Kidney (tissue), 14 donors: ENCODE data around the gene CNPY1. TPM values are rescaled to one million over a fixed set of nuclear protein-coding genes. Genes with fewer than 3 reads are reported as not detected.

ENCODE experiments used
- DNase-seq, 5 donors: peaks; one replicate each; pipeline ENCODE4 v3.0.0-alpha.2; 2013 to 2020
- FAIRE-seq: peaks from 2 replicates; lab custom pipeline; 2012; peaks lifted over from hg19 to GRCh38; lab: Jason Lieb, UNC
- H3K27ac ChIP-seq, 2 donors: one replicate each; pipeline ENCODE4 v1.7.0; 2013; ENCODE audit warnings: low read depth in 2 of 2, low read length in 2 of 2, inconsistent platforms in 1 of 2
- H3K27me3 ChIP-seq: one replicate; pipeline ENCODE4 v1.7.1; 2013; ENCODE audit warnings: low read length, inconsistent platforms; ENCODE audit not compliant: control insufficient read depth, insufficient read depth
- H3K36me3 ChIP-seq, 3 donors: one replicate each; pipeline versions ENCODE4 v1.7.0 to v1.7.1; 2013; ENCODE audit warnings: low read length in 3 of 3, control low read depth in 1 of 3, inconsistent platforms in 1 of 3; ENCODE audit not compliant: insufficient read depth in 3 of 3, control insufficient read depth in 2 of 3
- H3K4me1 ChIP-seq, 3 donors: one replicate each; pipeline versions ENCODE4 v1.7.0 to v1.7.1; 2013; ENCODE audit warnings: low read length in 3 of 3, inconsistent platforms in 1 of 3, low read depth in 1 of 3; ENCODE audit not compliant: control insufficient read depth in 2 of 3, insufficient read depth in 2 of 3
- H3K4me3 ChIP-seq, 3 donors: one replicate each; pipeline versions ENCODE4 v1.7.0 to v1.8.1; 2013; ENCODE audit warnings: low read length in 3 of 3, control low read depth in 1 of 3, inconsistent platforms in 1 of 3
- H3K9ac ChIP-seq, 3 donors: one replicate each; pipeline versions ENCODE4 v1.7.0 to v1.7.1; 2013; ENCODE audit warnings: low read length in 3 of 3, control low read depth in 1 of 3, inconsistent platforms in 1 of 3
- H3K9me3 ChIP-seq, 3 donors: one replicate each; pipeline versions ENCODE4 v1.7.0 to v1.7.1; 2013; ENCODE audit warnings: low read length in 3 of 3, control low read depth in 1 of 3, inconsistent platforms in 1 of 3; ENCODE audit not compliant: control insufficient read depth in 2 of 3, insufficient read depth in 1 of 3
- CTCF ChIP-seq: IDR thresholded peaks from 3 replicates; pipeline ENCODE4 v1.5.1; 2012; ENCODE audit warnings: mild to moderate bottlenecking, moderate library complexity, borderline replicate concordance; ENCODE audit not compliant: insufficient read depth; ENCODE audit errors: extremely low read depth
- intact Hi-C: fragments of 100-400 bp; cut with DNase I; formaldehyde crosslinking; loops from one replicate; pipeline ENCODE4 v1.11.1; 2022
- polyA plus RNA-seq: library from polyadenylated mRNA; stranded (reverse); fragments of 350-450 nt; fragmentation: Illumina TruSeq; extraction: RNeasy Lipid Tissue Mini Kit (QIAGEN cat#74804); gene quantifications from one replicate; pipeline ENCODE4 v1.2.3, GENCODE V29; 2014; ENCODE audit warnings: low read depth, low replicate concordance; ENCODE audit not compliant: insufficient read depth
- total RNA-seq: library from RNA; stranded (reverse); fragmentation: NEBNext Ultra II Directional; extraction: Animal tissue kit (Norgen Biotek cat#: 25700); gene quantifications from one replicate; pipeline ENCODE4 v1.2.1, GENCODE V29; 2021
- donor health status: control.
- donor health status: control.
- donor health status: control.
- donor health status: control.
- donor health status: control.
- donor health status: DM: yes; HTN: yes; CAD: no.
- donor health status: Normal renal cell carcinoma (clear cell type).

Gene CNPY1
- total and polyA plus RNA-seq, 2 donors from 2014 or later: not detected

- Histone ChIP-seq H3K27ac (no peak overlapping the region), H3K27me3 (peaks cover 75% of the 10 kb centered on the region), H3K9ac (no peak overlapping the region), H3K36me3 (no peaks in the 10 kb centered on the region), H3K4me1 (peaks cover 0 to 4% (median 0%) of the 10 kb centered on the region in 3 donors), H3K4me3 (no peak overlapping the region), H3K9me3 (no peaks in the 10 kb centered on the region)
- FAIRE-seq (no peak), DNase-seq (no peak)
- TF ChIP-seq CTCF: no peak
- intact Hi-C loops: no loop called here
Measured at GRCh38 chr7:155505422-155505793, 41.0 kb downstream of the CNPY1 start.

GRCh38 chr7:155497149-155497901, 49.0 kb downstream of the CNPY1 start:
- no peak overlapping the region for H3K9ac ChIP-seq
- peak in 3 of 5 donors; percentile 36 to 63 (median 55) for DNase-seq
- no peak for FAIRE-seq
- H3K4me3 ChIP-seq: no peak overlapping the region
- H3K4me1 ChIP-seq: no peaks in the 10 kb centered on the region
- H3K27me3 ChIP-seq: peaks cover 33% of the 10 kb centered on the region
- intact Hi-C loops: no loop called here
- no peaks in the 10 kb centered on the region for H3K36me3 ChIP-seq
- no peak for TF ChIP-seq CTCF
- no peaks in the 10 kb centered on the region for H3K9me3 ChIP-seq
- no peak overlapping the region for H3K27ac ChIP-seq

- no peak overlapping the region for H3K27ac ChIP-seq
- no peak for TF ChIP-seq CTCF
- no peaks in the 10 kb centered on the region for H3K4me1 ChIP-seq
- no peaks in the 10 kb centered on the region for H3K9me3 ChIP-seq
- no peaks in the 10 kb centered on the region for H3K36me3 ChIP-seq
- DNase-seq (peak in 1 of 5 donors; percentile 61), FAIRE-seq (no peak)
- peaks cover 31% of the 10 kb centered on the region for H3K27me3 ChIP-seq
- no peak overlapping the region for H3K4me3 ChIP-seq
- intact Hi-C loops: no loop called here
- H3K9ac ChIP-seq: no peak overlapping the region
Measured at GRCh38 chr7:155496267-155497005, 49.9 kb downstream of the CNPY1 start.
